Peyer's patch (tissue), 4 donors: Measurements from ENCODE around the gene ICE2. TPM values are rescaled to one million over a fixed set of nuclear protein-coding genes. Genes with fewer than 3 reads are reported as not detected.
A peak's percentile ranks its signal among the peaks of the same experiment; 100 is the strongest.
"Not testable (repeated sequence)": the region's sequence is repeated elsewhere in the genome, so short reads cannot be mapped to it uniquely, and the experiment has no call there.

ENCODE experiments used
- DNase-seq, 3 donors: peaks; one replicate each; pipeline ENCODE4 v3.0.0-alpha.2; 2017 to 2019
- H3K27ac ChIP-seq, 4 donors: fragments of 200-600 bp; sonication (generic); one replicate each; pipeline ENCODE4 v1.5.1; 2016 to 2019
- H3K27me3 ChIP-seq, 2 donors: fragments of 200-600 bp; sonication (generic); one replicate each; pipeline ENCODE4 v1.5.1; 2019
- H3K36me3 ChIP-seq, 3 donors: fragments of 200-600 bp; sonication (generic); one replicate each; pipeline ENCODE4 v1.5.1; 2016 to 2019
- H3K4me1 ChIP-seq, 4 donors: fragments of 200-600 bp; sonication (generic); one replicate each; pipeline ENCODE4 v1.5.1; 2016 to 2019
- H3K4me3 ChIP-seq, 4 donors: fragments of 200-600 bp; sonication (generic); 1 replicate in 3 of 4; 2 replicates in 1 of 4; pipeline ENCODE4 v1.5.1; 2016 to 2019; ENCODE audit warnings: mild to moderate bottlenecking in 1 of 4
- H3K9me3 ChIP-seq, 4 donors: fragments of 200-600 bp; sonication (generic); one replicate each; pipeline ENCODE4 v1.5.1; 2016 to 2019; ENCODE audit warnings: mild to moderate bottlenecking in 1 of 4
- CTCF ChIP-seq, 6 experiments: fragments of 450-650 bp in 4 of 6; fragments of 200-600 bp in 2 of 6; sonication (generic) in 1 of 6; IDR thresholded peaks; one replicate each; pipeline ENCODE4 v1.5.1; 2017 to 2019; ENCODE audit warnings: antibody characterized with exemption in 6 of 6, mild to moderate bottlenecking in 3 of 6, moderate library complexity in 1 of 6
- POLR2A ChIP-seq, 2 donors: fragments of 450-650 bp; IDR thresholded peaks; one replicate each; pipeline ENCODE4 v1.5.1; 2017; ENCODE audit warnings: antibody characterized with exemption in 2 of 2, mild to moderate bottlenecking in 2 of 2, moderate library complexity in 2 of 2
- total RNA-seq, 4 donors: library from RNA; depleted of rRNA; stranded (reverse); fragments of >200 nt; gene quantifications; one replicate each; pipeline ENCODE4 v1.1.0, GENCODE V29; 2016

Gene ICE2
- total RNA-seq, 4 donors from 2014 or later, result 14.7 to 27.2 (median 19.6) TPM

GRCh38 chr15:60406513-60407414 is 72.2 kb downstream of the ICE2 start:
- Histone ChIP-seq H3K9me3 (no peaks in the 10 kb centered on the region), H3K27ac (no peak overlapping the region), H3K4me1 (peaks cover 0 to 30% (median 5%) of the 10 kb centered on the region in 4 donors), H3K27me3 (no peaks in the 10 kb centered on the region), H3K4me3 (no peak overlapping the region), H3K36me3 (no peaks in the 10 kb centered on the region)
- TF ChIP-seq CTCF (IDR thresholded peaks at IDR 0.05), result no peak
- no peak for TF ChIP-seq POLR2A (IDR thresholded peaks at IDR 0.05)
- DNase-seq, result no peak

GRCh38 chr15:60405399-60405798 is 73.5 kb downstream of the ICE2 start:
- Histone ChIP-seq H3K27ac (no peak overlapping the region), H3K4me1 (peaks cover 0 to 30% (median 5%) of the 10 kb centered on the region in 4 donors), H3K36me3 (no peaks in the 10 kb centered on the region), H3K9me3 (no peaks in the 10 kb centered on the region), H3K4me3 (no peak overlapping the region), H3K27me3 (no peaks in the 10 kb centered on the region)
- TF ChIP-seq CTCF (IDR thresholded peaks at IDR 0.05) (no peak), POLR2A (IDR thresholded peaks at IDR 0.05) (no peak)
- no peak for DNase-seq

GRCh38 chr15:60404351-60404750 is 74.6 kb downstream of the ICE2 start:
- not testable (repeated sequence) for H3K4me3 ChIP-seq, H3K27me3 ChIP-seq, DNase-seq, H3K27ac ChIP-seq, H3K36me3 ChIP-seq, H3K9me3 ChIP-seq
- peaks cover 0 to 30% (median 5%) of the 10 kb centered on the region in 4 donors for H3K4me1 ChIP-seq

- no peaks in the 10 kb centered on the region for H3K9me3 ChIP-seq
- no peaks in the 10 kb centered on the region for H3K27me3 ChIP-seq
- no peak for DNase-seq
- no peak for TF ChIP-seq POLR2A (IDR thresholded peaks at IDR 0.05)
- no peak for TF ChIP-seq CTCF (IDR thresholded peaks at IDR 0.05)
- H3K27ac ChIP-seq, result no peak overlapping the region
- H3K36me3 ChIP-seq, result peaks cover 0 to 5% (median 0%) of the 10 kb centered on the region in 3 donors
- peaks cover 0 to 21% (median 7%) of the 10 kb centered on the region in 4 donors for H3K4me1 ChIP-seq
- no peak overlapping the region for H3K4me3 ChIP-seq
Observed at GRCh38 chr15:60400944-60401343, 78.0 kb downstream of the ICE2 start.

- DNase-seq, result no peak
- Histone ChIP-seq H3K27ac (peak overlapping the region in 3 of 4 donors; percentile 25 to 100 (median 98)), H3K4me1 (peaks cover 0 to 31% (median 9%) of the 10 kb centered on the region in 4 donors)
Observed at GRCh38 chr15:60399931-60400330, 79.0 kb downstream of the ICE2 start.

More at GRCh38 chr15:60399931-60400330, 79.0 kb downstream of the ICE2 start:
- Histone ChIP-seq H3K36me3 (peaks cover 0 to 15% (median 0%) of the 10 kb centered on the region in 3 donors), H3K4me3 (no peak overlapping the region), H3K27me3 (no peaks in the 10 kb centered on the region), H3K9me3 (no peaks in the 10 kb centered on the region)
- TF ChIP-seq CTCF (IDR thresholded peaks at IDR 0.05) (no peak), POLR2A (IDR thresholded peaks at IDR 0.05) (no peak)
